Right atrium auricular region (tissue), 2 donors: ENCODE data around the gene TNKS1BP1. TPM values are rescaled to one million over a fixed set of nuclear protein-coding genes. Genes with fewer than 3 reads are reported as not detected.

Source experiments
- DNase-seq: peaks from one replicate; pipeline ENCODE4 v3.0.0-alpha.2; 2019; ENCODE audit warnings: low spot score
- H3K27ac ChIP-seq, 2 donors: fragments of 200-600 bp; sonication (generic); 1 replicate in 1 of 2; 2 replicates in 1 of 2; pipeline ENCODE4 v1.5.1; 2016 to 2019
- H3K27me3 ChIP-seq, 2 donors: fragments of 200-600 bp; sonication (generic); one replicate each; pipeline versions ENCODE4 v1.5.1 to v1.6.0; 2017 to 2019
- H3K36me3 ChIP-seq: fragments of 200-600 bp; sonication (generic); one replicate; pipeline ENCODE4 v1.5.1; 2016
- H3K4me1 ChIP-seq, 2 donors: fragments of 200-600 bp; sonication (generic); one replicate each; pipeline versions ENCODE4 v1.5.1 to v1.6.0; 2017 to 2019
- H3K4me3 ChIP-seq, 2 donors: fragments of 200-600 bp; sonication (generic); 1 replicate in 1 of 2; 2 replicates in 1 of 2; pipeline ENCODE4 v1.5.1; 2017 to 2019; ENCODE audit warnings: mild to moderate bottlenecking in 1 of 2, moderate library complexity in 1 of 2
- H3K9me3 ChIP-seq, 2 donors: fragments of 200-600 bp; sonication (generic); one replicate each; pipeline ENCODE4 v1.5.1; 2019
- total RNA-seq, 2 donors: library from RNA; depleted of rRNA; stranded (reverse); fragments of >200 nt; gene quantifications; one replicate each; pipeline ENCODE4 v1.1.0, GENCODE V29; 2016
- TF ChIP-seq, protein P1 (sequence below), 2 donors: fragments of 200-600 bp; sonication (generic); IDR thresholded peaks; one replicate each; pipeline ENCODE4 v1.5.1; 2019; ENCODE audit warnings: antibody characterized with exemption in 2 of 2

The TNKS1BP1 gene
- total RNA-seq, 2 donors from 2014 or later = 26.8 to 52.5 TPM

- TF ChIP-seq, protein P1, sequence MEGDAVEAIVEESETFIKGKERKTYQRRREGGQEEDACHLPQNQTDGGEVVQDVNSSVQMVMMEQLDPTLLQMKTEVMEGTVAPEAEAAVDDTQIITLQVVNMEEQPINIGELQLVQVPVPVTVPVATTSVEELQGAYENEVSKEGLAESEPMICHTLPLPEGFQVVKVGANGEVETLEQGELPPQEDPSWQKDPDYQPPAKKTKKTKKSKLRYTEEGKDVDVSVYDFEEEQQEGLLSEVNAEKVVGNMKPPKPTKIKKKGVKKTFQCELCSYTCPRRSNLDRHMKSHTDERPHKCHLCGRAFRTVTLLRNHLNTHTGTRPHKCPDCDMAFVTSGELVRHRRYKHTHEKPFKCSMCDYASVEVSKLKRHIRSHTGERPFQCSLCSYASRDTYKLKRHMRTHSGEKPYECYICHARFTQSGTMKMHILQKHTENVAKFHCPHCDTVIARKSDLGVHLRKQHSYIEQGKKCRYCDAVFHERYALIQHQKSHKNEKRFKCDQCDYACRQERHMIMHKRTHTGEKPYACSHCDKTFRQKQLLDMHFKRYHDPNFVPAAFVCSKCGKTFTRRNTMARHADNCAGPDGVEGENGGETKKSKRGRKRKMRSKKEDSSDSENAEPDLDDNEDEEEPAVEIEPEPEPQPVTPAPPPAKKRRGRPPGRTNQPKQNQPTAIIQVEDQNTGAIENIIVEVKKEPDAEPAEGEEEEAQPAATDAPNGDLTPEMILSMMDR (IDR thresholded peaks at IDR 0.05) = no peak
- no peaks in the 10 kb centered on the region for H3K27me3 ChIP-seq
- peak overlapping the region in 1 of 2 donors; percentile 4 for H3K27ac ChIP-seq
- no peaks in the 10 kb centered on the region for H3K9me3 ChIP-seq
- no peaks in the 10 kb centered on the region for H3K36me3 ChIP-seq
- peaks cover 0 to 11% of the 10 kb centered on the region in 2 donors for H3K4me1 ChIP-seq
- no peak overlapping the region for H3K4me3 ChIP-seq
- no peak for DNase-seq
Observed at GRCh38 chr11:57357856-57358255, 33.1 kb upstream of the TNKS1BP1 start.

DNA sequence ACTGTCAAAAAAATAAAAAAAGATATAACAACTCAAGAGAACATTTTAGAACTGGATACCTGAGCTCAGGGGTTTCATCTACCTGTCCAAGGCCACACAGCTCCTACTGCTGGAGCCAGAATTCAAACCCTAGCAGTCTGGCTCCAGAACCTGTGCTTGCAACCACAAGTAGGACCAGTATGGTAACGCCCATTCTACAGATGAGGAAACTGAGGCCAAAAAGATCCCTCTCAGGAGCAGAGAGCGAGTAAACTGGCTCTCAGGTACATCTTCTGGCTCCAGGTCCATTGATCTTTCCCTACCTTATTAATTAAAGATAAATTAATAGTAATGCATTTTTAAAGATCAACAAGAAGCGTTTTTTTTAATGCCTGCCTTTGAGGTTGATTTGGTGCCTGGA is 32.6 kb upstream of the TNKS1BP1 start:
- Histone ChIP-seq H3K36me3 (no peaks in the 10 kb centered on the region), H3K9me3 (no peaks in the 10 kb centered on the region), H3K4me3 (no peak overlapping the region), H3K27me3 (no peaks in the 10 kb centered on the region), H3K4me1 (peaks cover 0 to 11% of the 10 kb centered on the region in 2 donors), H3K27ac (no peak overlapping the region)
- TF ChIP-seq, protein P1 (IDR thresholded peaks at IDR 0.05) = no peak
- no peak for DNase-seq

GRCh38 chr11:57356268-57356667 is 31.5 kb upstream of the TNKS1BP1 start:
- TF ChIP-seq, protein P1 (IDR thresholded peaks at IDR 0.05) = no peak
- DNase-seq = no peak
- no peak overlapping the region for H3K27ac ChIP-seq
- no peaks in the 10 kb centered on the region for H3K9me3 ChIP-seq
- no peaks in the 10 kb centered on the region for H3K27me3 ChIP-seq
- peaks cover 0 to 11% of the 10 kb centered on the region in 2 donors for H3K4me1 ChIP-seq
- no peaks in the 10 kb centered on the region for H3K36me3 ChIP-seq
- H3K4me3 ChIP-seq = no peak overlapping the region

GRCh38 chr11:57354699-57355098 is 29.9 kb upstream of the TNKS1BP1 start:
- DNase-seq = no peak
- TF ChIP-seq, protein P1 (IDR thresholded peaks at IDR 0.05) = no peak
- Histone ChIP-seq H3K27ac (no peak overlapping the region), H3K36me3 (no peaks in the 10 kb centered on the region), H3K4me1 (peaks cover 0 to 16% of the 10 kb centered on the region in 2 donors), H3K27me3 (no peaks in the 10 kb centered on the region), H3K4me3 (no peak overlapping the region), H3K9me3 (no peaks in the 10 kb centered on the region)

DNA sequence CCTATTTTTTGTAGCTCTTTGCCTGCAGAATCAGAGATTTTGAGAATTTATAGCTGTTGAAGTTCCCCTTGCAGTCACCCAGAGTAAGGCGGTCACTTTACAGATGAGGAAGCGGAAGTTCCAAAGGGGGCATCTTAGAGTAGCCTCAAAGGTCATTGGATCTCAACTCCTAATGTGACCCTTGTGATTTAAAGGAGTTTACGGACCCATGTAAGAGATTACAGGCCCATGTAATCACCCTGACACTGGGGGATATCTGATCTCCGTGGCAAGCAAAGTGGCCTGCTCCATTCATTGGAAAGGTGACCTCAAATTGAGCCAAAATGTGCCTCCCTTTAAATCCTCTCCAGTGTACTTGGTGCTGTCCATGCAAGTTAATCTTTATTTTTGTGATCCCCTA is 29.1 kb upstream of the TNKS1BP1 start:
- Histone ChIP-seq H3K4me1 (peaks cover 0 to 19% of the 10 kb centered on the region in 2 donors), H3K27me3 (no peaks in the 10 kb centered on the region), H3K27ac (no peak overlapping the region), H3K9me3 (no peaks in the 10 kb centered on the region), H3K4me3 (no peak overlapping the region), H3K36me3 (no peaks in the 10 kb centered on the region)
- TF ChIP-seq, protein P1 (IDR thresholded peaks at IDR 0.05) = no peak
- no peak for DNase-seq

DNA sequence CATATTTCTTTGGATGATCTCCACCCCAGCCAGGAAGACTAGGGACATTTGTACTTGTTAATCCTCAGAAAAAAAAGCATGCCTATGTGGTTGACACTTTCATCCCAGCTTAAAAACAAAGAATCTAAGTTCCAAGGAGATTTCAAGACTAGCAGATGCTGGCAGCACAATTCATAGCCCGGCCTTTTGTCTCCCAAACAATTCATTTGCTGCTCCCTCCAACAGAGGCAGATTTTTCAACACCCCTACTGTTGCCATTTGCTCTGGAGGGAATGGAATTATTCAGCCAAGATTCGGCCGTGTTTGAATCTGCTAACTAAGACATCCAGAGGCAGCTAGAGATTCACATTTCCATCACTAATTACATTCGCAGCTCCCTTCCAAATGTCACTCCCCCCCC is 28.7 kb upstream of the TNKS1BP1 start:
- TF ChIP-seq, protein P1 (IDR thresholded peaks at IDR 0.05) = no peak
- H3K36me3 ChIP-seq = no peaks in the 10 kb centered on the region
- peaks cover 0 to 19% of the 10 kb centered on the region in 2 donors for H3K4me1 ChIP-seq
- no peaks in the 10 kb centered on the region for H3K27me3 ChIP-seq
- no peak for DNase-seq
- H3K27ac ChIP-seq = no peak overlapping the region
- no peak overlapping the region for H3K4me3 ChIP-seq
- H3K9me3 ChIP-seq = no peaks in the 10 kb centered on the region
